Right cardiac atrium (tissue), 5 donors: ENCODE measurements around the gene SIGLEC9. TPM values are rescaled to one million over a fixed set of nuclear protein-coding genes. Genes with fewer than 3 reads are reported as not detected.
"Not testable (repeated sequence)": the region's sequence is repeated elsewhere in the genome, so short reads cannot be mapped to it uniquely, and the experiment has no call there.

ENCODE experiments used
- ATAC-seq, 2 donors: fragments of 200-7000 bp; cut with Tn5 transposase; one replicate each; pipeline versions ENCODE4 v1.8.0 to v1.9.1; 2020; ENCODE audit warnings: moderate library complexity in 2 of 2, mild to moderate bottlenecking in 1 of 2
- DNase-seq, 3 donors: peaks; one replicate each; pipeline ENCODE4 v3.0.0-alpha.2; 2020
- H3K27ac ChIP-seq: one replicate; pipeline ENCODE4 v1.5.1; 2013; ENCODE audit warnings: mild to moderate bottlenecking, low read length, control low read depth, moderate library complexity
- H3K27me3 ChIP-seq: one replicate; pipeline ENCODE4 v1.6.1; 2013; ENCODE audit not compliant: control insufficient read depth, insufficient read depth
- H3K4me1 ChIP-seq: one replicate; pipeline ENCODE4 v1.6.1; 2013; ENCODE audit warnings: low read length; ENCODE audit not compliant: control insufficient read depth, insufficient read depth
- H3K4me3 ChIP-seq: one replicate; pipeline ENCODE4 v1.5.1; 2013; ENCODE audit warnings: low read length, control low read depth
- H3K9me3 ChIP-seq: one replicate; pipeline ENCODE4 v1.6.1; 2013; ENCODE audit warnings: low read length; ENCODE audit not compliant: control insufficient read depth
- WGBS: extraction: QIAGEN DNeasy Blood & Tissue Kit; methylation state at CpG from one replicate; pipeline ENCODE4 v1.1.7; 2013; 5-methylcytosine and 5-hydroxymethylcytosine counted together
- intact Hi-C, 4 donors: fragments of 100-400 bp; cut with DNase I; formaldehyde crosslinking; loops; one replicate each; pipeline versions ENCODE4 v1.11.0 to v1.14.0; 2022 to 2023
- polyA plus RNA-seq: library from polyadenylated mRNA; stranded (reverse); fragments of 200-250 nt; gene quantifications from one replicate; pipeline ENCODE4 v1.2.3, GENCODE V29; 2013
- total RNA-seq, 4 donors: library from RNA; stranded (reverse); fragmentation: NEBNext Ultra II Directional; extraction: Animal tissue kit (Norgen Biotek cat#: 25700); gene quantifications; one replicate each; pipeline ENCODE4 v1.2.1, GENCODE V29; 2021
- donor health status: healthy with polysubstance abuse.
- donor health status: DM: no; HTN: yes; CAD: no.
- donor health status: DM: no; HTN: no; CAD: no.
- donor health status: DM: no; HTN: yes; CAD: no; lungs with severe emphysema.
- donor health status: DM: yes; HTN: yes; CAD: no.

SIGLEC9 gene
- total and polyA plus RNA-seq, 5 donors: 1.2 to 6.0 (median 4.1) TPM

GRCh38 chr19:51136851-51137551, 12.3 kb downstream of the SIGLEC9 start:
- no peak overlapping the region for H3K4me3 ChIP-seq
- intact Hi-C loops: no loop called here
- no peaks in the 10 kb centered on the region for H3K4me1 ChIP-seq
- peak; percentile 57 to 64 for ATAC-seq
- no peaks in the 10 kb centered on the region for H3K9me3 ChIP-seq
- no peak for DNase-seq
- WGBS: 66% methylated on average over 12 of the region's 12 CpGs
- H3K27me3 ChIP-seq: no peaks in the 10 kb centered on the region
- peak overlapping the region; percentile 34 for H3K27ac ChIP-seq

- Histone ChIP-seq H3K27me3 (no peaks in the 10 kb centered on the region), H3K4me3 (no peak overlapping the region), H3K27ac (peak overlapping the region; percentile 12), H3K9me3 (no peaks in the 10 kb centered on the region), H3K4me1 (no peaks in the 10 kb centered on the region)
- intact Hi-C loops: no loop called here
- DNase-seq: no peak
- ATAC-seq: no peak
- WGBS: 83% methylated on average over 9 of the region's 9 CpGs
Measured at GRCh38 chr19:51137792-51138425, 13.2 kb downstream of the SIGLEC9 start.

- DNase-seq: peak; percentile 45 to 74 (median 74)
- intact Hi-C loops: no loop called here
- no peaks in the 10 kb centered on the region for H3K9me3 ChIP-seq
- no peak overlapping the region for H3K4me3 ChIP-seq
- H3K27ac ChIP-seq: no peak overlapping the region
- 59% methylated on average over 6 of the region's 6 CpGs for WGBS
- ATAC-seq: peak; percentile 51 to 62
- H3K4me1 ChIP-seq: no peaks in the 10 kb centered on the region
- no peaks in the 10 kb centered on the region for H3K27me3 ChIP-seq
Measured at GRCh38 chr19:51138549-51138979, 13.9 kb downstream of the SIGLEC9 start.

GRCh38 chr19:51139299-51140014, 14.8 kb downstream of the SIGLEC9 start:
- WGBS: 57% methylated on average over 4 of the region's 4 CpGs
- Histone ChIP-seq H3K27ac (no peak overlapping the region), H3K27me3 (no peaks in the 10 kb centered on the region)

GRCh38 chr19:51140441-51140840, 15.7 kb downstream of the SIGLEC9 start:
- WGBS: 40% methylated on average over 6 of the region's 6 CpGs

More at GRCh38 chr19:51139299-51140014, 14.8 kb downstream of the SIGLEC9 start:
- peak in 1 of 2 donors; percentile 25 for ATAC-seq
- Histone ChIP-seq H3K4me1 (no peaks in the 10 kb centered on the region), H3K9me3 (no peaks in the 10 kb centered on the region), H3K4me3 (no peak overlapping the region)
- no peak for DNase-seq
- intact Hi-C loops: no loop called here

GRCh38 chr19:51141181-51141580, 16.5 kb downstream of the SIGLEC9 start:
- WGBS: 79% methylated on average over 6 of the region's 6 CpGs
- Histone ChIP-seq H3K9me3 (no peaks in the 10 kb centered on the region), H3K27me3 (no peaks in the 10 kb centered on the region), H3K4me1 (no peaks in the 10 kb centered on the region), H3K27ac (no peak overlapping the region), H3K4me3 (no peak overlapping the region)
- DNase-seq (no peak), ATAC-seq (no peak)
- intact Hi-C loops: no loop called here

More at GRCh38 chr19:51140441-51140840, 15.7 kb downstream of the SIGLEC9 start:
- Histone ChIP-seq H3K27me3 (no peaks in the 10 kb centered on the region), H3K4me3 (no peak overlapping the region), H3K9me3 (no peaks in the 10 kb centered on the region), H3K27ac (no peak overlapping the region), H3K4me1 (no peaks in the 10 kb centered on the region)
- DNase-seq: no peak
- intact Hi-C loops: no loop called here
- no peak for ATAC-seq

- DNase-seq (peak; percentile 60 to 84 (median 82)), ATAC-seq (peak; percentile 49 to 54)
- no peaks in the 10 kb centered on the region for H3K27me3 ChIP-seq
- no peak within 1 kb of the TSS for H3K4me3 ChIP-seq
- no peaks in the 10 kb centered on the region for H3K4me1 ChIP-seq
- peak within 1 kb of the TSS; percentile 32 for H3K27ac ChIP-seq
- WGBS: 50% methylated on average over 14 of the region's 14 CpGs
- no peaks in the 10 kb centered on the region for H3K9me3 ChIP-seq
- intact Hi-C loops: no loop called here
Measured at GRCh38 chr19:51142119-51142518, 17.4 kb downstream of the SIGLEC9 start, which contains the start of gene SIGLEC7. SIGLEC7 (plus strand) TSS chr19:51142301; CDS start chr19:51142370, 69 bp downstream.

- H3K9me3 ChIP-seq, DNase-seq, H3K4me3 ChIP-seq, intact Hi-C loops, H3K27ac ChIP-seq, H3K4me1 ChIP-seq, H3K27me3 ChIP-seq: not testable (repeated sequence)
- ATAC-seq: peak in 1 of 2 donors; percentile 10
- WGBS: 74% methylated on average over 14 of the region's 15 CpGs
Measured at GRCh38 chr19:51142809-51143475, 18.2 kb downstream of the SIGLEC9 start.

GRCh38 chr19:51143486-51143885, 18.8 kb downstream of the SIGLEC9 start:
- H3K27me3 ChIP-seq: no peaks in the 10 kb centered on the region
- DNase-seq: no peak
- intact Hi-C loops: no loop called here
- WGBS: 85% methylated on average over 5 of the region's 5 CpGs
- H3K9me3 ChIP-seq: no peaks in the 10 kb centered on the region
- no peak overlapping the region for H3K27ac ChIP-seq
- H3K4me3 ChIP-seq: no peak overlapping the region
- H3K4me1 ChIP-seq: no peaks in the 10 kb centered on the region
- no peak for ATAC-seq

- DNase-seq (no peak), ATAC-seq (no peak)
- intact Hi-C loops: no loop called here
- no peaks in the 10 kb centered on the region for H3K9me3 ChIP-seq
- WGBS: 85% methylated on average over 11 of the region's 11 CpGs
- no peaks in the 10 kb centered on the region for H3K4me1 ChIP-seq
- H3K27ac ChIP-seq: no peak overlapping the region
- H3K4me3 ChIP-seq: no peak overlapping the region
- no peaks in the 10 kb centered on the region for H3K27me3 ChIP-seq
Measured at GRCh38 chr19:51144482-51145045, 19.9 kb downstream of the SIGLEC9 start.
